Fibroblast of lung (primary cell): ENCODE data around the gene MAML3. TPM values are rescaled to one million over a fixed set of nuclear protein-coding genes. Genes with fewer than 3 reads are reported as not detected.

Source experiments
- DNase-seq, 2 donors: peaks; one replicate each; pipeline versions ENCODE4 v3.0.0 to v3.0.0-alpha.2; 2010; ENCODE audit warnings: low read depth in 2 of 2
- H2AFZ ChIP-seq: 2 replicates; pipeline ENCODE4 v1.5.1; 2012; ENCODE audit warnings: low read length, control low read depth, inconsistent platforms
- H3K27ac ChIP-seq: 2 replicates; pipeline ENCODE4 v1.5.1; 2011; ENCODE audit warnings: low read length, control low read depth; ENCODE audit not compliant: insufficient read depth
- H3K27me3 ChIP-seq: 2 replicates; pipeline ENCODE4 v1.5.1; 2011; ENCODE audit warnings: mild to moderate bottlenecking, low read length; ENCODE audit not compliant: control insufficient read depth, insufficient read depth
- H3K36me3 ChIP-seq: 2 replicates; pipeline ENCODE4 v1.5.1; 2011; ENCODE audit warnings: low read length; ENCODE audit not compliant: control insufficient read depth, insufficient read depth
- H3K4me1 ChIP-seq: 2 replicates; pipeline ENCODE4 v1.5.1; 2011; ENCODE audit warnings: low read length; ENCODE audit not compliant: control insufficient read depth, insufficient read depth; ENCODE audit errors: extremely low read depth
- H3K4me2 ChIP-seq: 2 replicates; pipeline ENCODE4 v1.5.1; 2011; ENCODE audit warnings: low read length, control low read depth; ENCODE audit not compliant: insufficient read depth; ENCODE audit errors: extremely low read depth
- H3K4me3 ChIP-seq, 4 experiments: fragments of 200-600 bp in 1 of 4; sonication (generic) in 1 of 4; replicated peaks in 1 of 4; 2 replicates each; pipeline ENCODE4 v1.5.1; 2011 to 2016; ENCODE audit warnings: low read length in 4 of 4, low read depth in 3 of 4, mild to moderate bottlenecking in 3 of 4, control low read depth in 2 of 4, inconsistent platforms in 1 of 4, mixed read lengths in 1 of 4; ENCODE audit not compliant: insufficient read depth in 1 of 4; ENCODE audit errors: control extremely low read depth in 1 of 4
- H3K79me2 ChIP-seq: 2 replicates; pipeline ENCODE4 v1.5.1; 2012; ENCODE audit warnings: mild to moderate bottlenecking, low read length, inconsistent platforms; ENCODE audit not compliant: control insufficient read depth, insufficient read depth
- H3K9ac ChIP-seq: 2 replicates; pipeline ENCODE4 v1.5.1; 2011; ENCODE audit warnings: mild to moderate bottlenecking, low read length, control low read depth; ENCODE audit not compliant: insufficient read depth
- H3K9me3 ChIP-seq: 2 replicates; pipeline ENCODE4 v1.5.1; 2012; ENCODE audit warnings: low read depth, low read length; ENCODE audit not compliant: control insufficient read depth, insufficient read depth
- H4K20me1 ChIP-seq: 2 replicates; pipeline ENCODE4 v1.5.1; 2011; ENCODE audit warnings: low read length; ENCODE audit not compliant: control insufficient read depth, insufficient read depth; ENCODE audit errors: extremely low read depth
- EZH2 ChIP-seq: IDR thresholded peaks from 2 replicates; pipeline ENCODE4 v1.5.1; 2012; ENCODE audit warnings: low read length, control low read depth, mild to moderate bottlenecking; ENCODE audit errors: missing control alignments
- polyA plus RNA-seq, 2 donors: library from polyadenylated mRNA; depleted of rRNA in 1 of 2; stranded (reverse) in 1 of 2; unstranded in 1 of 2; fragments of >200 nt; gene quantifications; 2 replicates each; pipeline ENCODE4 v1.2.1, GENCODE V29; 2011 to 2012; ENCODE audit warnings: missing spikeins in 1 of 2
- total RNA-seq: library from RNA; depleted of rRNA; stranded (reverse); fragments of >200 nt; gene quantifications from 2 replicates; pipeline ENCODE4 v1.2.1, GENCODE V29; 2014
- TF ChIP-seq, protein P1 (sequence below), 2 donors: IDR thresholded peaks in 1 of 2; conservative IDR thresholded peaks in 1 of 2; 1 replicate in 1 of 2; 2 replicates in 1 of 2; pipeline ENCODE4 v1.5.1; 2011 to 2012; ENCODE audit warnings: low read length in 2 of 2, control low read depth in 1 of 2, inconsistent platforms in 1 of 2, low read depth in 1 of 2, mild to moderate bottlenecking in 1 of 2

MAML3 gene
- total and polyA plus RNA-seq, 2 donors (not counting 1 experiment from before 2014, with no cell fraction given): 2.0 to 2.8 TPM

DNA sequence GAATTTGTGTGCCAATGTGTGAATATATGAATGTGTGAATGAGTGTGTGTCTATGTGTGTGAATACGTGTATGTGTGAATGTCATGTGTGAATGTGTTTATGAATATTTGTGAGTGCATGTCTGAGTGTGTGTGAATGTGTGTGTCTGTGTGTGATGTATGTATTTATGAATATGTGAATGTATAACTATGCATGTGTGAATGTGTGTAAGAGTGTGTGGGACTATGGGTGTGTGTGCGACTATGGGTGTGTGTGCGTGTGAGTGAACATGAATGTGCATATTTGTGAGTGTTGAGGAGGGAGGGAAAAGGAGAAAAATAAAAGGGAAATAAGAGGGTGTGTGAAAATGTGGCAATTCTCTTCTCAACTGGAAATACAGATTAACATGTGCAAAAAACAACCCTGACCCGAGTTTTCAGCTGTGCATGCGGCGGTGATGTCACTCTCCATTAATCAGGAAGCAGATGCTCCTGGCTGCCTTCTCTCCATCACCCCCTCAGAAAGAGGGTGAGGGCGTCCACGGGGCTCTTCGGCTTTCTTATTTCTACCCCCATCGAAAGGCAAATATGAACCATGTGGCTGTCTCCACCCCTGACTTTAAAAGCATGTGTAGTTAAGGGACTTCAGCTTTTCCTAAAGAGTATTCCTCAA lies 219.8 kb downstream of the MAML3 start:
- H3K27me3 ChIP-seq: no peaks in the 10 kb centered on the region
- no peak overlapping the region for H3K9ac ChIP-seq
- no peaks in the 10 kb centered on the region for H3K9me3 ChIP-seq
- H3K4me3 ChIP-seq: no peak overlapping the region
- H3K79me2 ChIP-seq: no peaks in the 10 kb centered on the region
- H3K4me1 ChIP-seq: no peaks in the 10 kb centered on the region
- H3K27ac ChIP-seq: no peak overlapping the region
- no peak overlapping the region for H2AFZ ChIP-seq
- no peak overlapping the region for H3K4me2 ChIP-seq
- no peaks in the 10 kb centered on the region for H4K20me1 ChIP-seq
- DNase-seq: peak; percentile 36 to 42
- no peaks in the 10 kb centered on the region for H3K36me3 ChIP-seq
- TF ChIP-seq, protein P1, sequence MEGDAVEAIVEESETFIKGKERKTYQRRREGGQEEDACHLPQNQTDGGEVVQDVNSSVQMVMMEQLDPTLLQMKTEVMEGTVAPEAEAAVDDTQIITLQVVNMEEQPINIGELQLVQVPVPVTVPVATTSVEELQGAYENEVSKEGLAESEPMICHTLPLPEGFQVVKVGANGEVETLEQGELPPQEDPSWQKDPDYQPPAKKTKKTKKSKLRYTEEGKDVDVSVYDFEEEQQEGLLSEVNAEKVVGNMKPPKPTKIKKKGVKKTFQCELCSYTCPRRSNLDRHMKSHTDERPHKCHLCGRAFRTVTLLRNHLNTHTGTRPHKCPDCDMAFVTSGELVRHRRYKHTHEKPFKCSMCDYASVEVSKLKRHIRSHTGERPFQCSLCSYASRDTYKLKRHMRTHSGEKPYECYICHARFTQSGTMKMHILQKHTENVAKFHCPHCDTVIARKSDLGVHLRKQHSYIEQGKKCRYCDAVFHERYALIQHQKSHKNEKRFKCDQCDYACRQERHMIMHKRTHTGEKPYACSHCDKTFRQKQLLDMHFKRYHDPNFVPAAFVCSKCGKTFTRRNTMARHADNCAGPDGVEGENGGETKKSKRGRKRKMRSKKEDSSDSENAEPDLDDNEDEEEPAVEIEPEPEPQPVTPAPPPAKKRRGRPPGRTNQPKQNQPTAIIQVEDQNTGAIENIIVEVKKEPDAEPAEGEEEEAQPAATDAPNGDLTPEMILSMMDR (conservative IDR thresholded peaks at IDR 0.05 in 1 of 2, IDR thresholded peaks at IDR 0.05 in 1 of 2; ENCODE audit: low read depth in 1 of 2, low read length in 2 of 2): no peak
- no peak for TF ChIP-seq EZH2

DNA sequence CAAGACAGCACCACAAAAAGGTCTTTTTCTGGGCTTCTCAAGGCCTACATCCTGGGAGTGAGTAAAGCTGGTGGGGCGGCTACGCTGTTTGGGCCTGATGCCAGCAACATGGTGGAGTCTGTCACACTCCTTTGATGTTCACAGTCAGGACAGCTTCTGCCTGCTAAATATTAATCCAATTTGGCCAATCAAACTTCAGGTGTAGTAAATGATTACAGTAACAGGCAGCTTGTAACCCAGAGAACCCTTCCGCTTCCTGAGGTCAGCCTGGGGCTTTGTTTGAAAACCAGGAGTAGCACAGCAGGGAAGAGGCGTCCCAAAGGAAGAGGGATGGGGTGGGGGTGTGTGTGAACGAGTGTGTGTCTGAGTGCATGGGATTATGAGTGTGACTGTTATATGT lies 220.4 kb downstream of the MAML3 start:
- Histone ChIP-seq H3K4me2 (no peak overlapping the region), H3K4me3 (no peak overlapping the region), H3K4me1 (no peaks in the 10 kb centered on the region), H3K9me3 (no peaks in the 10 kb centered on the region), H3K79me2 (no peaks in the 10 kb centered on the region), H3K36me3 (no peaks in the 10 kb centered on the region), H2AFZ (no peak overlapping the region), H3K27me3 (no peaks in the 10 kb centered on the region), H4K20me1 (no peaks in the 10 kb centered on the region), H3K9ac (no peak overlapping the region), H3K27ac (no peak overlapping the region)
- no peak for DNase-seq
- no peak for TF ChIP-seq EZH2
- TF ChIP-seq, protein P1 (conservative IDR thresholded peaks at IDR 0.05 in 1 of 2, IDR thresholded peaks at IDR 0.05 in 1 of 2; ENCODE audit: low read depth in 1 of 2, low read length in 2 of 2): no peak

DNA sequence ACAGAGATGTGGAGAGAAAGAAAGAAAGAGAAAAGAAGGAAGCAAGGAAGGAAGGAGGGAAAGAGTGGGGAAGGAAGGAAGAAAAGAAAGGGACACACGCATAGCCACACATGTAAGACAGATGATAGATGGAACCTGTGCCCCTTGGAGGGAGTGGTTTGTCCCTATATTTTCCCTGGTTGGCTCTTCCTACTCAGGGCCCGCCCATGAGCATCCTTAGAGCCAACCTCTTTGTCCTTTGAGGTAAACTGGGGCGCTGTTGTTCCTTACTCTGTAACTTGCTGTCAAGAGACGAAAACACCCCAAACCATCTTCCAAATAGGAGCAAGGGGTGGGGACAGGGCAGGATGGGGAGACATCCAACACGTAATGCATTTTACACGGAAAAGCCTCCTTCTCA lies 220.9 kb downstream of the MAML3 start:
- Histone ChIP-seq H3K27ac (no peak overlapping the region), H3K4me1 (no peaks in the 10 kb centered on the region), H3K4me2 (no peak overlapping the region), H2AFZ (no peak overlapping the region), H3K36me3 (no peaks in the 10 kb centered on the region), H3K79me2 (no peaks in the 10 kb centered on the region), H4K20me1 (no peaks in the 10 kb centered on the region), H3K9me3 (no peaks in the 10 kb centered on the region), H3K4me3 (no peak overlapping the region), H3K9ac (no peak overlapping the region), H3K27me3 (no peaks in the 10 kb centered on the region)
- no peak for DNase-seq
- no peak for TF ChIP-seq EZH2
- TF ChIP-seq, protein P1 (conservative IDR thresholded peaks at IDR 0.05 in 1 of 2, IDR thresholded peaks at IDR 0.05 in 1 of 2; ENCODE audit: low read depth in 1 of 2, low read length in 2 of 2): no peak
